Activated CD8-positive, alpha-beta memory T cell treated with anti-CD3 and anti-CD28 coated beads for 24 hours (primary cell): ENCODE measurements around the gene TAB3.
"Not testable (repeated sequence)": the region's sequence is repeated elsewhere in the genome, so short reads cannot be mapped to it uniquely, and the experiment has no call there.

Source experiments
- DNase-seq: peaks from one replicate; pipeline ENCODE4 v3.0.0-alpha.2; 2020

The TAB3 gene

DNA sequence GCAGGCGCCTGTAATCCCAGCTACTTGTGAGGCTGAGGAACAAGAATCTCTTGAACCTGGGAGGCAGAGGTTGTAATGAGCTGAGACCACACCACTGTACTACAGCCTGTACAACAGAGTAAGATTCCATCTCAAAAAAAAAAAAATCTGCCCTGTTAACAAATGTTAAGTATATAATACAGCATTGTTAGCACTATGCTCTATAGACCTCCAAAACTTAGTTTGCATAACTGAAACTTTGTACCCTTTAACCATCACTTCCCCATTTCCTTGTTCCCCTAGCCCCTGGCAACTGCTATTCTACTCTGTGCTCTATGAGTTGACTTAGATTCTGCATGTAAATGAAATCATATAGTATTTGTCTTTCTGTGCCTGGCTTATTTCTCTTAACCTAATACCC is 76.7 kb downstream of the TAB3 start:
- DNase-seq: no peak

DNA sequence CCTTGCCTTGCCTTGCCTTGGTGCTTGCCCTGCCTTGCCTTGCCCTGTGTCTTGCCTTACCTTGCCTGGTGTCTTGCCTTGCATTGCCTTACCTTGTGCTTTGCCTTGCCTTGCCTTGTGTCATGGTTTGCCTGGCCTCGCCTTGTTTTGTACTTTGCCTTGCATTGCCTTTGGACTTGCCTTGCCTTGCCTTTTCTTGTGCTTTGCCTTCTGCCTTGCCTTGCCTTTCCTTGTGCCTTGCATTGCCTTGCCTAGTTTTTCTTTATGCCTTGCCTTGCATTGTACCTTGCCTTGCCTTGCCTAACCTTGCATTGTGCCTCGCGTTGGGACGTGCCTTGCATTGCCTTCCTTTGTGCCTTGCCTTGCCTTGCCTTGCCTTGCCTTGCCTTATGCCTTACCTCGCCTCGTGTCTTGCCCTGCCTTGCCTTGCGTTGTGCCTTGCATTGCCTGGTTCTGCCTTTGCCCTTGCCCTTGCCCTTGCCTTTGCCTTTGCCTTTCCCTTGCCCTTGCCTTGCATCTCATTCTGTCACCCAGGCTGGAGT is 82.8 kb downstream of the TAB3 start:
- no peak for DNase-seq

DNA sequence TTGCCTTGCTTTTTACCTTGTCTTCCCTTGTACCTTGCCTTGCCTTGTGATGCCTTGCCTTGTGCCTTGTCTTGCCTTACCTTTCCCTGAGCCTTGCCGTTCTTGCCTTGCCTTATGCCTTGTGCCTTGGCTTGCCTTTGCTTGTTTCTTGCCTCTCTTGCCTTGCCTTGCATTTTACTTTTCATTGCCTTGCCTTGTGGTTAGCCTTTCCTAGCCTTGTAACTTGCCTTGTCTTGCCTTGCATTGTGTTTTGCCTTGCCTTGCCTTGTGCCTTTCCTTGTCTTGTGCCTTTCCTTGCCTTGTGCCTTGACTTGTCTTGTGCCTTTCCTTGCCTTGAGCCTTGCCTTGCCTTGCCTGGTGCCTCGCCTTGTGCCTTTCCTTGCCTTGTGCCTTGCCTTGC is 84.6 kb downstream of the TAB3 start:
- no peak for DNase-seq

DNA sequence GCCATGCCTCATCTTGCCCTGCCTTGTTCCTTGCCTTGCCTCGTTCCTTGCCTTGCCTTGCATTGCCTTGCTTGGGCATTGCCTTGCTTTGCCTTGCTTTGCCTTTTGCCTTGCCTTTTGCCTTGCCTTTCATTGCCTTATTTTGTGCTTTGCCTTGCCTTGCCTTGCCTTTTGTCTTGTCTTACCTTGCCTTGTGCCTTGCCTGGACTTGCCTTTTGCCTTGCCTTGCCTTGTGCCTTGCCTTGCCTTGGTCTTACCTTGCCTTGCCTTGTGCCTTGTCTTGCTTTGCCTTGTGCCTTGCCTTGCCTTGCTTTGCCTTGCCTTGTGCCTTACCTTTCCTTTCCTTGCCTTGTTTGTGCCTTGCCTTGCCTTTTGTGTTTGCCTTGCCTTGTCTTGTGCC is 88.2 kb downstream of the TAB3 start:
- DNase-seq: no peak

DNA sequence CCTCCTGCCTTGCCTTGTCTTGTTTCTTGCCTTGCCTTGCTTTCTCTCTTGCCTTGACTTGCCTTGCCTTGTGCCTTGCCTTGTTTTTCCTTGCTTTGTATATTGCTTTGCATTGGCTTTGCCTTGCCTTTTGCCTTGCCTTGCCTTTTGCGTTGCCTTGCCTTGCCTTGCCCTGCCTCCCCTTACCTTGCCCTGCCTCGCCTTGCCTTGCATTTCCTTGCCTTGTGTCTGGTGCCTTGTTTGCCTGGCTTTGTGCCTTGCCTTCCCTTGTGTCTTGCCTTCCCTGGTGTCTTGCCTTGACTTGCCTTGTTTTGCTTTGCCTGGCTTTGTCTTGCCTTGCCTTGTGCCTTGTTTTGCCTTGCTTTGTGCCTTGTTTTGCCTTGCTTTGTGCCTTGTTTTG is 89.7 kb downstream of the TAB3 start:
- DNase-seq: no peak

DNA sequence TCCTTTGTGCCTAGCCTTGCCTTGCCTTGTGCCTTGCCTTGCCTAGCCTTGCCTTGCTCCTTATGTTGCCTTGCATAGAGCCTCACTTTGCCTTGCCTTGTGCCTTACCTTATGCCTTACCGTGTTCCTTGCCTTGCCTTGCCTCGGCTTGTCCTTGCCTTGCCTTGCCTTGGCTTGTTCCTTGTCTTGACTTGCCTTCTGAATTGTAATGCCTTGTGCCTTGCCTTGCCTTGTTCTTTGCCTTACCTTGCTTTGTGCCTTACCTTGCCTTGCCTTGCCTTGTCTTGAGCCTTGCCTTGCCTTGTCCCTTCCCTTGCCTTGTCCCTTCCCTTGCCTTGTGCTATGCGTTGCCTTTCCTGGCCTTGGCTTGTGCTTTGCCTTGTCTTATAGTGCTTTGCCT is 90.2 kb downstream of the TAB3 start:
- no peak for DNase-seq

DNA sequence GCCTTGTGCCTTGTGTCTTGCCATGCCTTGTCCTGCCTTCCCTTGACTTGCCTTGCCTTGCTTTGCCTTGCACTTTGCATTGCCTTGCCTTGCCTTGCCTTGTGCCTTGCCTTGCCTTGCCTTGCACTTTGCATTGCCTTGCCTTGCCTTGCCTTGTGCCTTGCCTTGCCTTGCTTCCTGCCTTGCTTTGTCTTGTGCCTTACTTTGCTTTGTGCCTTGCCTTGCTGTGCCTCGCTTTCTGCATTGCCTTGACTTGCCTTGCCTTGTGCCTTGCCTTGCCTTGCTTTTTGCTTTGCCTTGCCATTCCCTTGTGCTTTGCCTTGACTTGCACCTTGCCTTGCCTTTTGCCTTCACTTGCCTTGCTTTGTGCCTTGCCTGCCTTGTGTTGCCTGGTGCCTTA is 91.8 kb downstream of the TAB3 start:
- DNase-seq: not testable (repeated sequence)

DNA sequence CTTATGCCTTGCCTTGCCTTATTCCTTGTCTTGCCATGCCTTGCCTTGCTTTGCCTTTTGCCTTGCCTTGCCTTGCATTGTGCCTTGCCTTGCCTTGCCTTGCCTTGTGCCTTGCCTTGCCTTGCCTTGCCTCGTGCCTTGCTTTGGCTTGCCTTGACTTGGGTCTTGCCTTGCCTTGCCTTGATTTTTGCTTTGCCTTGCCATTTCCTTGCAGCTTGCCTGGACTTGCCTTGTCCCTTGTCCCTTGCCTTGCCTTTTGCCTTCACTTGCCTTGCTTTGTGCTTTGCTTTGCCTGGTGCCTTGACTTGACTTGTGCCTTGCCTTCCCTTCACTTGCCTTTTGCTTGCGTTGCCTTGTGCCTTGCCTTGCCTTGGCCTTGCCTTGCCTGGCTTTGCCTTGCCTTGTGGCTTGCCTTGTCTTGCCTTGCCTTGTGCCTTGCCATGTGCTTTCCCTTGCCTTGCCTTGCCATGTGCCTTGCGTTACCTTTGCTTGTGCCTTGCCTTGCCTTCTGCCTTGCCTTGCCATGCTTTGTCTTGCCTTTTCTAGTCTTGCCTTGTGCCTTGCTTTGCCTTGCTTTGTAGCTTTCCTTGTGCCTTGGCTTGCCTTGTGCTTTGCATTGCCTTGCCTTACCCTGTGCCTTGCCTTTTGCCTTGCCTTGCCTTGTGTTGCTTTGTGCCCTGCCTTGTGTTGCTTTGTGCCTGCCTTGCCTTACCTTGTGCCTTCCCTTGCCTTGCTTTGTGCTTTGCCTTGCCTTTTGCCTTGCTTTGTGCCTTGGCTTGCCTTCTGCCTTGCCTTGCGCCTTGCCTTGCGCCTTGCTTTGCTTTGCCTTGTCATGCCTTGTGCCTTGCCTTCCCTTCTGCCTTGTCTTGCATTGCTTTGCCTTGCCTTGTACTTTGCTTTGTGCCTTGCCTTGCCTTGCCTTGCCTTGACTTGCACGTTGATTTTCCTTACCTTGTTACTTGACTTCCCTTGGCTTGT is 92.8 kb downstream of the TAB3 start:
- DNase-seq: no peak

DNA sequence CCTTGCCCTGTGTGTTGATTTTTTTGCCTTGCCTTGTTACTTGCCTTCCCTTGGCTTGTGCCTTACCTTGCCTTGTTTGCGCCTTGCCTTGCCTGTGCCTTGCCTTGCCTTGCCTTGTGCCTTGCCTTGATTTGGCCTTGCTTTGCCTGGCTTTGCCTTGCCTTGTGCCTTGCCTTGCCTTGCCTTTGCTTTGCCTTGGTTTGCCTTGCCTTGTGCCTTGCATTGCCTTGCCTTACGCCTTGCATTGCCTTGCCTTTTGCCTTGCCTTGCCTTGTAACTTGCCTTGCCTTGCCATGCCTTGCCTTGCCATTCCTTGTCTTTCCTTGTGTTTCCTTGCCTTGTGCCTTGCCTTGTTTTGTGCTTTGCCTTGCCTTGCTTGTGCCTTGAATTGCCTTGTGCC is 94.6 kb downstream of the TAB3 start:
- DNase-seq: no peak

DNA sequence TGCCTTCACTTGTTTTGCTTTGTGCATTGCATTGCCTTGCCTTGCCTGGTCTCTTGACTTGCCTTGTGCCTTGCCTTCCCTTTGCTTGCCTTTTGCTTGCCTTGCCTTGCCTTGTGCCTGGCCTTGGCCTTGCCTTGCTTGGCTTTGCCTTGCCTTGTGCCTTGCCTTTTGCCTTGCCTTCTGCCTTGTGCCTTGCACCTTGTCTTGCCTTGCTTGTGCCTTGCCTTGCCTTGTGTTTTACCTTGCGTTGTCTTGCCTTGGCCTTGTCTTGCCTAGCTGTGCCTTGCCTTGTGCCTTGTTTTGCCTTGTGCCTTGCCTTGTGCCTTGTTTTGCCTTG is 95.3 kb downstream of the TAB3 start:
- DNase-seq: no peak

DNA sequence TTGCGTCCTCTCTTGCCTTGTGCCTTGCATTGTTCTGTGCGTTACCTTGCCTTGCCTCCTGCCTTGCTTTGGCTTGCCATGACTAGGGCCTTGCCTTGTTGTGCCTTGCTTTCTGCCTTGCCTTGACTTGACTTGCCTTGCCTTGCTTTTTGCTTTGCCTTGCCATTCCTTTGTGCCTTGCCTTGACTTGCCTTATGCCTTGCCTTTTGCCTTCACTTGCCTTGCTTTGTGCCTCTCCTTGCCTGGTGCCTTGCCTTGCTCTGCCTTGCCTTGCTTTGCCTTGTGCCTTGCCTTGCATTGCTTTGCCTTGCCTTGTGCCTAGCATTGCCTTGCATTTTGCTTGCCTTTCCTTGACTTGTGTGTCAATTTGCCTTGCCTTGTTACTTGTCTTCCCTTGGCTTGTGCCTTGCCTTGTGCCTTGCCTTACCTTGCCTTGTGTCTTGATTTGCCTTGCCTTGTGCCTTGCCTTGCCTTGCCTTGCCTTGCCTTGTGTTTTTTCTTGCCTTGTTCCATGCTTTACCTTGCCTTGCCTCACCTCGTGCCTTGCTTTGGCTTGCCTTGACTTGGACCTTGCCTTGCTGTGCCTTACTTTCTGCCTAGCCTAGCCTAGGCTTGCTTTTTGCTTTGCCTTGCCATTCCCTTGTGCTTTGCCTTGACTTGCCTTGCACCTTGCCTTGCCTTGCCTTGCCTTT is 95.8 kb downstream of the TAB3 start:
- DNase-seq: no peak

DNA sequence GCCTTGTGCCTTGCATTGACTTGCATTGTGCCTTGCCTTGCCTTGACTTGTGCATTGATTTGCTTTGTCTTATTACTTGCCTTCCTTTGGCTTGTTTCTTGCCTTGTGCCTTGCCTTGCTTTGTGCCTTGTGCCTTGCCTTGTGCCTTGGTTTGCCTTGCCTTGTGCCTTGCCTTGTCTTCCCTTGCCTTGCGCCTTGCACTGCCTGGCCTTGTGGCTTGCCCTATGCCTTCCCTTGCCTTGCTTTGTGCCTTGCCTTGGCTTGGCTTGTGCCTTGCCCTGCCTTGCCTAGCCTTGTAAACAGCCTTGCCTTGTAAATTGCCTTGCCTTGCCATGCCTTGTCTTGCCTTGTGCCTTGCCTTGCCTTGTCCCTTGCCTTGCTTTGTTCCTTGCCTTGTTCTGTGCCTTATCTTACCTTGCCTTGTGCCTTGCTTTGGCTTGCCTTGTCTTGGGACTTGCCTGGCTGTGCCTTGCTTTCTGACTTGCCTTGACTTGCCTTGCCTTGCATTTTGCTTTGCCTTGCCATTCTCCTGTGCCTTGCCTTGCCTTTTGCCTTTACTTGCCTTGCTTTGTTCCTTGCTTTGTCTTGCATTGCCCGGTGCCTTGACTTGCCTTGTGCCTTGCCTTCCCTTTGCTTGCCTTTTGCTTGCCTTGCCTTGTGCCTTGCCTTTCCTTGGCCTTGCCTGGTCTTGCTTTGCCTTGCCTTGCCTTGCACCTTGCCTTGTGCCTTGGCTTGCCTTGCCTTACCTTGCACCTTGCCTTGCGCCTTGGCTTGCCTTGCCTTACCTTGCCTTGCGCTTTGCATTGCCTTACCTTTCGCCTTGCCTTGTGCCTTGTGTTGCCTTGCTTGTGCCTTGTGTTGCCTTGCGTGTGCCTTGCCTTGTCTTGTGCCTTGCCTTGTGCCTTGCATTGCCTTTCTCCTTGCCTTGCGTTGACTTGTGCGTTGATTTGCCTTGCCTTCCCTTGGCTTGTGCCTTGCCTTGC is 97.5 kb downstream of the TAB3 start:
- no peak for DNase-seq

DNA sequence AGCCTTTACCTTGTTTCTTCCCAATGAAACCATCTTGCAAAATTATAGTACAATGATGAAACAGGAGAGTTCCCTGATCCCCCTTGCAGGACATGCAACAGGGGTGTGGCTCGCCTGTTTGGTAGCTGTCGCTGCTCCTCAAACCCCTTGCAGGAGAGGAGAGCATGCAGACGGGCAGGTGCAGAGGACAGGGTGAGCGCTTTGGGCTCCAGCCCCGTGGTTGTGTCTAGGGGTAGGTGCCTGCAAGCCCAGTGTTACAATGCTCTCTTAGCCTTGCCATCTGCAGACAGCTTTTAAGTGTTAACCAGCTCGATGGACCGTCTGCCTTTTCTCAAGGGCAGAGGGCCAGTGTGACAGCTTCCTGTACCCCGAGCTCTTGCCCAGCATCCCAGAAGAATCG is 102.0 kb downstream of the TAB3 start:
- DNase-seq: no peak

DNA sequence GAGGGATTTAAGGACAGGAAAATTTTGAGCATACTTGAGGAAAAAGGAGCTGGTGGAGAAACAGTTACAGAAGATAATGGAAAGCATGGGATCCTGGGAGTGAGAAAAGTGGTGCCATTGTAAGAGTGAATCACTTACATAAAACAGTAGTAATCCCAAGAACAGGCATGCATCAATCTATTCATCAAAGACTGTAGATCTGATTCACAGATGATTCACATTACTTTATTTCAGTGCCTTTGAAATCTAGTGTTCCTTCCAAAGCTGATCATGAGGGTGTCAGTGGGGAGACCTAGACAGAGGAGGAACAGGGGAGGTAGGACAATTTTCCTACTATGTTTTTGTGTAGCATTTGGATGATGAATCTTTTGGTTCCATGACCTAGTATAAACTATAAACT is 102.7 kb downstream of the TAB3 start:
- no peak for DNase-seq

DNA sequence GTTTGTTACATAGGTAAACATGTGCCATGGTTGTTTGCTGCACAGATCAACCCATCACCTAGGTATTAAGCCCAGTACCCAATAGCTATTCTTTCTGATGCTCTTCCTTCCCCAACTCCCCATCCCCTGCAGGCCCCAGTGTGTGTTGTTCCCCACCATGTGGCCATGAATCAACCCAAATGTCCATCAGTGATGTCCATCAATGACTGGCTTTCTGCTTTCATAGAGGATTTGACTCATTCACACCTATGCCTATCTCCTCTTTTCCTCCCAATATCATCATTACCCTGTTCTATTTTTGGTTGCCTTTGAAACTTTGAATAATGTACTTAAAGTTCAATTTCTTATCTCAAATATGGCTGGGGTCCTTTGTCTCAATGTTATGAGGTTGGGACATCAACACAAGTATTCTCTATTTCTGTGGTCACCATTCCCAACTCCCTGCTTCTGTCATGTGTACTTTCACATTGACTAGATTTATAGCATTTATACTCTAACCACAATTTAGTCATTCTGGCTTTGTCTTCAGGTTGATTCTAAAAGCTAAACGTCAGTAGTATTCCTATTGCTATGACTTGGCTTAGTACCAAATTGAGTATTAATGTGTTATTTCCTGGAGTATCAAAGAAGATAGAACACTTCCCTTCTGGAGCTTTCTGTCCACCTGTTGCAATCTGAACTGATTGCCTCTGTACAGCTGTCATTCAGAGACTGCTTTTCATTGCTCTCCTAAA is 107.2 kb downstream of the TAB3 start:
- peak; percentile 32 for DNase-seq

DNA sequence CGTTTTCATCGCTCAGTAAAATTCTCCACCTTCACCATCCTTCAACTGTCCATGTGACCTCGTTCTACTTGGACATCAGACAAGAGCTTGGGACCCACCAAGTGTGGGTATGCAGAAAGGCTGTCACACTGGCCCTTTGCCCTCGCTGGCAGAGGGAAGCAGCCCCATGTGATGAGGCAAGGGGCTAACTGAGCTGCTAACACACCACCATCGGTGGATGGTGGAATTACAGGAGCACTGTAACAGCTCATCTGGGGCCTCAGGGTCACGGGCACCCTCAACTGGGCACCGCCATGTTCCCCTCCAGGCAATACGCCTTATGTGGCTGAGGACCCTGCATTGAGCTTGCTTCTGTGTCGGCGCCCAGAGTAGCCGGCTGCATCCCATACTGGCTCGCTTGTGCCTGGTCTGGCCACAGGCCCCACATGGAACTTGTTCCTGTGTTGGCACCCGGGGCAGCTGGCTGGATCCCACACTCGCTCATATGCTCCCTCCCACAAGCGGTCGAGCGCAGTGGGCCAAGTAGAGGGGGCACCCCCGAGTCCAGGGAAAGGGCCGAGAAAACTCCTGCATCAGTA is 109.5 kb downstream of the TAB3 start:
- DNase-seq: peak; percentile 38

DNA sequence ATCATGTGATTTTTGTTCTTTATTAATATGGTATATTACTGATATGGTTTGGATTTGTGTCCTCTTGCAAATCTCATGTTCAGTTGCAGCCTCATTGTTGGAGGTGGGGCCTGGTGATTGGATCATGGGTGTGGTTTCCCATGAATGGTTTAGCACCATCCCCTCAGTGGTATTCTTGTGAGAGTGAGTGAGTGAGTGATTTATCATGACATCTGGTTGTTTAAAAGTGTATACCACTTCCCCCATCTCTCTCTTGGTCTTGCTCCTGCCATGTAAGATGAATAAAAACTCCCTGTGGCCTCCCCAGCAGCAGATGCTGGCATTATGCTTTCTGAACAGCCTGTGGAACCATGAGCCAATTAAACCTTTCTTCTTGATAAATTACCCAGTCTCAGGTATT is 111.5 kb downstream of the TAB3 start:
- DNase-seq: no peak
